Natural killer cell (primary cell): ENCODE results near the gene SMIM22. TPM values are rescaled to one million over a fixed set of nuclear protein-coding genes. Genes with fewer than 3 reads are reported as not detected.

ENCODE experiments used
- ATAC-seq, 3 donors: fragments of 150-1000 bp in 2 of 3; fragments of 200-7000 bp in 1 of 3; cut with Tn5 transposase; 1 replicate in 1 of 3; 2 replicates in 2 of 3; pipeline ENCODE4 v1.10.0; 2021; ENCODE audit warnings: mild to moderate bottlenecking in 2 of 3, moderate library complexity in 2 of 3
- DNase-seq, 2 donors: peaks; one replicate each; pipeline versions ENCODE4 v3.0.0 to v3.0.0-alpha.2; 2013 to 2021; ENCODE audit warnings: mixed read lengths in 1 of 2
- H3K27ac ChIP-seq: one replicate; pipeline ENCODE4 v1.5.1; 2013; ENCODE audit warnings: mild to moderate bottlenecking, low read length
- H3K27me3 ChIP-seq: one replicate; pipeline ENCODE4 v1.6.1; 2013; ENCODE audit warnings: low read length; ENCODE audit not compliant: control insufficient read depth, insufficient read depth
- H3K36me3 ChIP-seq: one replicate; pipeline ENCODE4 v1.6.1; 2013; ENCODE audit warnings: low read length; ENCODE audit not compliant: control insufficient read depth, insufficient read depth
- H3K4me1 ChIP-seq: one replicate; pipeline ENCODE4 v1.6.1; 2013; ENCODE audit warnings: low read length; ENCODE audit not compliant: control insufficient read depth, insufficient read depth
- H3K4me3 ChIP-seq: one replicate; pipeline ENCODE4 v1.5.1; 2013; ENCODE audit warnings: low read length
- H3K9me3 ChIP-seq: one replicate; pipeline ENCODE4 v1.6.1; 2013; ENCODE audit warnings: low read length; ENCODE audit not compliant: control insufficient read depth, insufficient read depth
- H3K27ac Mint-ChIP-seq, 2 donors: one replicate each; pipeline ENCODE4 v1.8.0; 2022; ENCODE audit warnings: mild to moderate bottlenecking in 2 of 2, mixed read lengths in 2 of 2, moderate library complexity in 1 of 2
- H3K27me3 Mint-ChIP-seq, 2 donors: one replicate each; pipeline ENCODE4 v1.8.0; 2022; ENCODE audit warnings: low read depth in 2 of 2, mixed read lengths in 2 of 2
- H3K36me3 Mint-ChIP-seq: one replicate; pipeline ENCODE4 v1.8.0; 2022; ENCODE audit warnings: mixed read lengths
- H3K4me1 Mint-ChIP-seq, 2 donors: one replicate each; pipeline ENCODE4 v1.8.0; 2022; ENCODE audit warnings: mixed read lengths in 2 of 2
- H3K4me3 Mint-ChIP-seq: one replicate; pipeline ENCODE4 v1.8.0; 2022; ENCODE audit warnings: mild to moderate bottlenecking, moderate library complexity, mixed read lengths
- H3K9me3 Mint-ChIP-seq, 2 donors: one replicate each; pipeline ENCODE4 v1.8.0; 2022; ENCODE audit warnings: mixed read lengths in 2 of 2
- WGBS: methylation state at CpG from one replicate; pipeline ENCODE4 v1.1.7; 2013; ENCODE audit warnings: missing lambda C conversion rate; ENCODE audit not compliant: insufficient coverage; 5-methylcytosine and 5-hydroxymethylcytosine counted together
- intact Hi-C: fragments of 100-400 bp; cut with micrococcal nuclease; formaldehyde crosslinking; loops from one replicate; pipeline ENCODE4 v1.14.2; 2022
- total RNA-seq, 4 donors: library from RNA; stranded (reverse); fragments of 120-200 nt in 1 of 4; gene quantifications; one replicate each; pipeline versions ENCODE4 v1.2.3 to v1.2.4, GENCODE V29; 2013 to 2022
- TF ChIP-seq, protein P1 (sequence below): fragments of 200-600 bp; IDR thresholded peaks from one replicate; pipeline ENCODE4 v1.8.0; 2022; ENCODE audit warnings: antibody characterized with exemption

The SMIM22 gene
- total RNA-seq, 3 donors from 2014 or later (not counting 1 experiment from before 2014, with no cell fraction given) = not detected

GRCh38 chr16:4828567-4829321 lies 33.6 kb downstream of the SMIM22 start:
- intact Hi-C loops = no loop called here
- H3K27ac ChIP-seq = no peak overlapping the region
- H3K4me1 ChIP-seq = no peaks in the 10 kb centered on the region
- no peaks in the 10 kb centered on the region for H3K9me3 ChIP-seq
- H3K9me3 Mint-ChIP-seq = no peaks in the 10 kb centered on the region
- H3K36me3 Mint-ChIP-seq = peaks cover 7% of the 10 kb centered on the region
- DNase-seq (no peak), ATAC-seq (no peak)
- peaks cover 61% of the 10 kb centered on the region for H3K36me3 ChIP-seq
- TF ChIP-seq, protein P1, sequence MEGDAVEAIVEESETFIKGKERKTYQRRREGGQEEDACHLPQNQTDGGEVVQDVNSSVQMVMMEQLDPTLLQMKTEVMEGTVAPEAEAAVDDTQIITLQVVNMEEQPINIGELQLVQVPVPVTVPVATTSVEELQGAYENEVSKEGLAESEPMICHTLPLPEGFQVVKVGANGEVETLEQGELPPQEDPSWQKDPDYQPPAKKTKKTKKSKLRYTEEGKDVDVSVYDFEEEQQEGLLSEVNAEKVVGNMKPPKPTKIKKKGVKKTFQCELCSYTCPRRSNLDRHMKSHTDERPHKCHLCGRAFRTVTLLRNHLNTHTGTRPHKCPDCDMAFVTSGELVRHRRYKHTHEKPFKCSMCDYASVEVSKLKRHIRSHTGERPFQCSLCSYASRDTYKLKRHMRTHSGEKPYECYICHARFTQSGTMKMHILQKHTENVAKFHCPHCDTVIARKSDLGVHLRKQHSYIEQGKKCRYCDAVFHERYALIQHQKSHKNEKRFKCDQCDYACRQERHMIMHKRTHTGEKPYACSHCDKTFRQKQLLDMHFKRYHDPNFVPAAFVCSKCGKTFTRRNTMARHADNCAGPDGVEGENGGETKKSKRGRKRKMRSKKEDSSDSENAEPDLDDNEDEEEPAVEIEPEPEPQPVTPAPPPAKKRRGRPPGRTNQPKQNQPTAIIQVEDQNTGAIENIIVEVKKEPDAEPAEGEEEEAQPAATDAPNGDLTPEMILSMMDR = no peak
- WGBS = 94% methylated on average over 11 of the region's 11 CpGs
- H3K27me3 ChIP-seq = no peaks in the 10 kb centered on the region
- peaks cover 5 to 22% of the 10 kb centered on the region in 2 donors for H3K4me1 Mint-ChIP-seq
- H3K27me3 Mint-ChIP-seq = no peaks in the 10 kb centered on the region
- H3K4me3 Mint-ChIP-seq = no peak overlapping the region
- H3K27ac Mint-ChIP-seq = no peak overlapping the region
- H3K4me3 ChIP-seq = no peak overlapping the region

- intact Hi-C loops = no loop called here
- TF ChIP-seq, protein P1 = no peak
- no peak overlapping the region for H3K4me3 Mint-ChIP-seq
Observed at GRCh38 chr16:4830408-4830807, 35.2 kb downstream of the SMIM22 start.

GRCh38 chr16:4831616-4832015 lies 36.4 kb downstream of the SMIM22 start:
- H3K27ac Mint-ChIP-seq = no peak overlapping the region
- H3K36me3 Mint-ChIP-seq = peaks cover 7% of the 10 kb centered on the region

More at GRCh38 chr16:4830408-4830807, 35.2 kb downstream of the SMIM22 start:
- Mint-ChIP-seq H3K4me1 (peaks cover 6 to 13% of the 10 kb centered on the region in 2 donors), H3K36me3 (peaks cover 7% of the 10 kb centered on the region), H3K27ac (no peak overlapping the region), H3K9me3 (no peaks in the 10 kb centered on the region), H3K27me3 (no peaks in the 10 kb centered on the region)
- no peak overlapping the region for H3K4me3 ChIP-seq
- no peak overlapping the region for H3K27ac ChIP-seq
- no peaks in the 10 kb centered on the region for H3K9me3 ChIP-seq
- WGBS = 98% methylated on average over 7 of the region's 7 CpGs
- ATAC-seq (no peak), DNase-seq (no peak)
- H3K36me3 ChIP-seq = peaks cover 65% of the 10 kb centered on the region
- no peaks in the 10 kb centered on the region for H3K4me1 ChIP-seq
- H3K27me3 ChIP-seq = no peaks in the 10 kb centered on the region

More at GRCh38 chr16:4831616-4832015, 36.4 kb downstream of the SMIM22 start:
- intact Hi-C loops = no loop called here
- H3K27me3 ChIP-seq = no peaks in the 10 kb centered on the region
- Mint-ChIP-seq H3K9me3 (no peaks in the 10 kb centered on the region), H3K4me3 (no peak overlapping the region), H3K4me1 (peaks cover 6 to 13% of the 10 kb centered on the region in 2 donors), H3K27me3 (no peaks in the 10 kb centered on the region)
- TF ChIP-seq, protein P1 = no peak
- H3K36me3 ChIP-seq = peaks cover 65% of the 10 kb centered on the region
- ATAC-seq = no peak
- no peak overlapping the region for H3K27ac ChIP-seq
- H3K9me3 ChIP-seq = no peaks in the 10 kb centered on the region
- DNase-seq = no peak
- no peak overlapping the region for H3K4me3 ChIP-seq
- no peaks in the 10 kb centered on the region for H3K4me1 ChIP-seq
- 98% methylated on average over 8 of the region's 8 CpGs for WGBS
